Measurements from ENCODE around the gene ADARB2.

The ADARB2 gene

DNA sequence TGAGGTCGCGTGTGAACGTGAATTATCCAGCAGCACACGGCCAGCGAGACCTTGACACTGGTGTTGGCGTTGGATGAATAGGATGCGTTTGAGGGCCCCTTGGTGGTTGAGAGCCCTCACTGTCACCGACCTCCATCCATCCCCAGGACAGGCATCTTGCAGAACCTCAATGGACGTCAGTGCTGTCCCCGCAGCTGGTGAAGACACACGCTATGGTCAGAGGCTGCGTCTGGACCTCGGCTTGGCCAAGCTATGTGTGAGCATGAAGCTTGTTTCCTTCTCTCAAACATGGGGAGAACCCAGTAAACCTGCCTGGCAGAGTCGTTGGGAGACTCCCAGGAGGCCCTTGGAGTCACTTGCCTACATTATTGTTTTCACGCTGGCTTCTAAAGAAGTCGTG lies 229.2 kb downstream of the ADARB2 start:
- no peak for DNase-seq (ENCODE audit: low read depth in 1 of 2, low spot score in 1 of 2)

DNA sequence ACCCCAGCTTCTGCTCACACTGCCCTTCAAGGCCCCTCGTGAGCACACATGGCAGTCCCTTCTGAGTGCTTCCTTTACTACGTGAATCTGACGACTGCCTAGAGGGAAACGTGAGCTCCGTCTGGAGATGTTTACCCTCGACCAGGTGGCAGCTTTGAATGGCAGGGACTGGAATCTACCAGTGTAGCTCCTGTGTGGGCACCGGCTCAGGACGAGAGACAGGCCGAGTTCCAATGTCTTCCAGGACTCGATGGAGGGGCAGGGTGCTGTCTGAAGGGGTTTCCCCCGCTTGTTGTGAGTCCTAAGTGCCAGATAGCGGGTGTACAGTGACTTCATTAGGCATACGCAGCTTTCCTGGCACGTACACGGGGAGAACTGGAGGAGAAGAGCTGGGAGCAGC lies 229.9 kb downstream of the ADARB2 start:
- DNase-seq (ENCODE audit: low read depth in 1 of 2, low spot score in 1 of 2): no peak

DNA sequence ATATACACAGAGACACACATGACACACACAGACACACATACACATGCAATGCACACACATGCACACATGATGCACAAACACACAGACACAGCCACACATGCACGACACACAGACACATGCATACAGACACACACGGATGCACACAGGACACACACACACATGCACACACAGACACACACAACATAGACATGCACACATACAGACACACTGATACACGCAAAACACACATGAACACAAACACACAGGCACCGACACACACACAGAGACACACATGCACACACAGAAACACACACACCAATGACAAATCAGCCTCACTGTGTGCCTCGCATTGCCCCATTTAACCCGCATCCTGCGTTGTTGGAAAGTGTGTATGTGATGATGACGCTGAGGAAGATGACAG lies 232.4 kb downstream of the ADARB2 start:
- DNase-seq (ENCODE audit: low read depth in 1 of 2, low spot score in 1 of 2): no peak

DNA sequence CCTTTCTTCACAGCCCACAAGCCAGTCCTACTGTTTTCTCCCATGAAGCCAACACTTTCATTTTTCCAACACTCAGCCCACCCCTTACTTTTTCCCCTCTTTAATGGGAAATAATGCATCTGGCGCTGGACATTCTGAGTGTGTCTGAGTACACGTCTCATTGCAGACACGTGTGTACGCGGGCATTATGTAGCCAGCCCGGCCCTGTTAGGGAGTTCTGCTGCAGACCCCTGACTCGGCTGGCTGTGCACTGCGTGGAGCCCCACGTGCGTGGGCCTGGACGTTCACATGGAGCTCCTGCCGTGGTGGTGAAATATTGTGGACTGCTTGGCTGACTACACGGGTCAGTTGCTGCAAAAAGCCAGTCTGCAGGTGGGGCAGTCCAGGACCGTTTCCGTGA lies 233.0 kb downstream of the ADARB2 start:
- DNase-seq (ENCODE audit: low read depth in 1 of 2, low spot score in 1 of 2): no peak

DNA sequence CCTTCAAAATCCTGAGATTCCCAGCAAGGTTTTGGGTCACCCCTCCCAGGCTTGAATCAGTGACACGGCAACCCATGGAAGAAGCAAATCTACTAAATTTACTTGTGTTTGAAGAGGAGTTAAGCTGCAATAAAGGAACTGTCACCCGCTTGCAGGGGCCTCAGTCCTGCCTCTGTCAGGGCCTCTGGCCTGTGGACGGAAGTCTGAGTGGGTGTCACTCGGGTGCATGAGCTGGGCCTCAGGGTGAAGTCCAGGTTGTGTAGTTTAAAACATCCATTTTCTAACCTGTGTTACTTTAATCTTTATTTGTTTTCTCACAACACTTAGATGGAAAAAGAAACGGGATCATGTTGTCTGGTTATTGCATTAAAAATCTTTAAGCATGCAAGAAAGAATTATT lies 234.9 kb downstream of the ADARB2 start:
- DNase-seq (ENCODE audit: low read depth in 1 of 2, low spot score in 1 of 2): no peak

DNA sequence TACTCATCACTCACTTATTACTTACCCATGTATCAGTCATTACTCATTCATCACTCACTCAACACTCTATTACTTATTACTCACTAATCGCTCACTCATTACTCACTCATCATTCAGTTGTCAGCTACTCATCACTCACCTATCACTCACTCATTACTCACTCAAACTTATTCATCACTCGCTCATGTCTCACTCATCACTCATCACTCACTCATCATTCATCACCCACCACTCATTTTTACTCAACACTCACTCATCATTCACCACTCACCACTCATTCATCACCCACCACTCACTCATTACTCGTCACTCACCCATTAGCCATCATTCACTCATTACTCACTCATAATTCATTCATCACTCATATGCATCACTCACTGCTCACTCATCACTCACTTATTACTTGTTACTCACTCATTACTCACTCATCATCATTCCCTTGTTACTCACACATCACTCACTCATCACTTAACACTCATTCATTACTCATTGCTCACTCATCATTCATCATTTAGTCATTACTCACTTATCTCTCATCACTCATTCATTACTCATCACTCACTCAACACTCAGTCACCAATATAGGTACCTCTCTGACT lies 237.9 kb downstream of the ADARB2 start:
- no peak for DNase-seq (ENCODE audit: low read depth in 1 of 2, low spot score in 1 of 2)

DNA sequence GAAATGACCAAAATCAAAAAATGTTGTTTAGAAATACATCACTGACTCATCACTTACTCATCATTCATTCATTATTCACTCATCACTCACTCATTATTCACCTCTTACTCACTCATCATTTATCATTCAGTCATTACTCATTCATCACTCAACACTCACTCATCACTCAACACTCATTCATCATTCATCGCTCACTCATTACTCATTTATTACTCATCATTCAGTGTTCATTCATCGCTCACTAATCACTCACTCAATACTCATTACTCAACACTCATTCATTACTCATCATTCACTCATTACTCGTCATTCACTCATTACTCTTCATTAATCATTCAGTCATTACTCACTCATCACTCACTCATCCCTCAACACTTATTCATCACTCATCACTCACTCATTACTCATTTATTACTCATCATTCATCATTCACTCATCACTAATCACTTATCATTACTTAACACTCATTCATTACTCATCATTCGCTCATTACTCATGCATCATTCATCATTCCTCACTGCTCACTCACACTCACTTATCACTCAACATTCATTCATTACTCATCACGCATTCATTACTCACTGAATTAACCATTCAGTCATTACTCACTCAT lies 238.5 kb downstream of the ADARB2 start:
- DNase-seq (ENCODE audit: low read depth in 1 of 2, low spot score in 1 of 2): no peak

DNA sequence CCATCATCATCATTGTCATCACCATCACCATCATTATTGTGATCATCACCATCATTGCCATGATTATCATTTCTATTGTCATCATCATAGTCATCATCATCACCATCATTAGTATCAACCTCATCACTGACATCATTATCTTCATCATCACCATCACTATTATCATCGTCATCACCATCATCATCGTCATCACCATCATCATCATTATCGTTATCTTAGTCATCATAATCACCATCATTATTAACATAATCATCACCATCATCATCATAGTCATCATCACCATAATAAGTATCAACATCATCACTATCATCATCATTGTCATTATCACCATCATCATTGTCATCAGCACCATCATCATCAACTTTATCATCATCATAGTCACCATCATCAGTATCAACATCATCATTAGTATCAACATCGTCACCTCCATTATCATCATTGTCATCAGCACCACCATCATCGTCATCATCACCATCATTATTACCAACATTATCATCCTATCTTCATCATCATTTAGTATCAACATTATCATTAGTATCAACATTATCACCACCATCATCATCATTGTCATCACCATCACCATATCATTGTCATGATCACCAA lies 241.3 kb downstream of the ADARB2 start:
- no peak for DNase-seq (ENCODE audit: low read depth in 1 of 2, low spot score in 1 of 2)

DNA sequence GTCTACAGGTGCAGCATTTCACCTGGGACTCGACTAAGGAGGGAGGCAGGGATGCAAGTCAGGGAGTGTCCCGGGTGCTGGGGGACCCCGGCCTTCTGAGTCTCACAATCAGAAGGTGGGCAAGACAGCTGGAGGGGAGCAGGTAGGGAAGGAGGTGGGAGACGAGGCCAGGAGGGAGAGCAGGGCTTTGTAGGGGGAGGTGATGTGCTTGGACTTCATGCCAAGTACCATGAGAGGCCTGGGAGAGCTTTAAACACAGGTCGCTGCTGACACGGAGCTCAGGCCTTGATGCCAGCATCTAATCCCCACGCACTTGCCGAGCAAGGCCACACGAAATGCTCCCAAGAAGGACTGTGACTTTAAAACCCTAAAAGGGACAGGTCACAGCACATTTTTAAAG lies 244.7 kb downstream of the ADARB2 start:
- no peak for DNase-seq (ENCODE audit: low read depth in 1 of 2, low spot score in 1 of 2)

DNA sequence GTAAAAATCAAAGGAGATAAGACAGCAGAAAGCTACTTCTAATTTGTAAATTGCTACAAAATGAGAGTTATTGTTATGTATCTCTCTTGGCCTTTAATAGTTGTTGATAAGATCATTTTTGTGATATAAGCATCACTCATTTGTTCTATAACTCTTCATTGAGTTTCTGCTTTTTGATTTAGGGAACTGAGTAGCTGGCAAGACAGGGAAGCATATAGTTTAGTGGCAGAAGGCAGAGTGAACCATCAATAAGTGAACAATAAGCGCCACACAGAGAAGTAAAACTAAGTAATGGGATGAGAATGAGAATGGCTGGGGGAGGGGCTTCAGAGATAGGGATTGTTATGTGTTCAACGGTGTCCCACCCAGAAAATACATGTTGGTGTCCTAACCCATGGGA lies 245.4 kb downstream of the ADARB2 start:
- no peak for DNase-seq (ENCODE audit: low read depth in 1 of 2, low spot score in 1 of 2)

DNA sequence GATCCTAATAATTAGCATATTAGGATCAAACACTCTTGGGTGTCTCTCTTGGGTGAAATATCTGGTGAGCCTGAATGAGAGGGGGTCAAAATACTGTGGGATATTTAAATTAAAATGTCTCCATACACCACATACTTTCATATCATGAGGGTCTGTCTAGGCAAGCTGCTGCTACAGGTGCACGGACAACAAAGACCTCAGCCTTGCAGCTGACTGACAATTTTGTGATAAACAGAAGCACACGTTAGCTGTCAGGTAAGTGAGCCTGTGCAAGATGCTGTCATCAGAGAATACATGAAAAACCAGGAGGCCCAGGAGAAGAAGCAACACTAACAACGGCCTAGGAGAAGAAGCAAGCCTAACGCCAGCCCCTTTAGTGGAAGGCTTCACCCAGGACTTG lies 247.5 kb downstream of the ADARB2 start:
- no peak for DNase-seq (ENCODE audit: low read depth in 1 of 2, low spot score in 1 of 2)

DNA sequence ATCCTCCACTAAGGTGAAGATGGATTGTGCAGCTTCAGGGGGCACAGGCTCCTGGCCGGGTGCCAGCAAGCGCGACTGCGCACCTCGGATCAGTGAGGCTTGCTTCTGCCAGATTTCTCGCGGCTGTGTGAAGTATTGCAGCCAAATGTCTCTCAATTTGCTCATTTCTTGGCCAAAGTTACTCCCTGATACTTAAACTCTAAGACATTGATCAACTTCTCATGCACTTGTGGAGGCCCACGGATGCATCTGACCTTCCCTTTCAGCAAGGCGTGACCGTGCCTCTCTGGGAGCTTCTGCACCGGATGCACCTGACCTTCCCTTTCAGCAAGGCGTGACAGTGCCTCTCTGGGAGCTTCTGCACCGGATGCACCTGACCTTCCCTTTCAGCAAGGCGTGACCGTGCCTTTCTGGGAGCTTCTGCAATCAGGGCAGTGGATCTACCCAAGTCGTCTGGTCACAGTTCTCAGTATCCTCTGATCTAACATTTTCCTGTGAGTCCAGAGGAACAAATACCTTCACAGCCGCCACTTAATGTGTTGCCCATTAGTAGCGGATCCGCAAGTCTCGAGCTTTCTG lies 248.3 kb downstream of the ADARB2 start:
- no peak for DNase-seq (ENCODE audit: low read depth in 1 of 2, low spot score in 1 of 2)

DNA sequence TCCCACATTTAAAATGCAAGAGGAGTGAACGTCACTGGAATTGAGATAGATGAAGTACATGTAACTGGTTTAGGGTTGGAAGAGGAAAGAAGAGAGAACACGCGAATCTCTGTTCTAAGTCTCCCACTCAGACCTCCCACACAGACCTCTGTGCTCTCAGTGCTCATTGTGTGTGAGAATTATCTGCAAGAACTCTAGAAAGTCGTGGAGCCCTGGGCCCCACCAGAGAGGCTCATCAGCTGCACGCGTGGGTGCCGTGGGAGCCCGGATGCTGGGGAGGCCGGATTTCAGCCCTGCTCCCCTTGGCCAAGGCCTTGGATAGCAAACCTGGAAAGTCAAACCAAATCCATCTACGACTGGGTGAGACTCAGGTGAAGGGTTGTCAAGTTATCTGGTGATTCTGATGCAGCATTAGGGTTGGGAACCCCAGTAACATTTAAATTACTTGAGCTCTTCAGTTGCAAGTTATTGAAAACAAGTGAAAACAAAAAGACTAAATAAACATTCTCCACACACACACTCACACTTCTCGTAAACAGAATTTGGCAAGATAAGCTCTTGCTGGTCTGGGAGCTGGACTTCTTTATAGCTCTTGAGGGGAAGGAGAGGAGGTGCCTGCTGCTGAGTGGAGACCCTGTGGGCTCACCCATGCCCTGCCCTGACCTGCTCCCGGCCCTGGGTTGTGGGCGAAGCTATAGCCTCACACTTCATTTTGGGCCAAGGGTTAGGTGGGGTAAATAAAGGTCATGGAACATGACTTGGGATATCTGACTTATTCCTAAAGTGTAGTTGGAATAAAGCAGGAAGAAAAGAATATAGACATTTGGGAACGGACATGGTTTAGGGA lies 250.3 kb downstream of the ADARB2 start:
- no peak for DNase-seq (ENCODE audit: low read depth in 1 of 2, low spot score in 1 of 2)

DNA sequence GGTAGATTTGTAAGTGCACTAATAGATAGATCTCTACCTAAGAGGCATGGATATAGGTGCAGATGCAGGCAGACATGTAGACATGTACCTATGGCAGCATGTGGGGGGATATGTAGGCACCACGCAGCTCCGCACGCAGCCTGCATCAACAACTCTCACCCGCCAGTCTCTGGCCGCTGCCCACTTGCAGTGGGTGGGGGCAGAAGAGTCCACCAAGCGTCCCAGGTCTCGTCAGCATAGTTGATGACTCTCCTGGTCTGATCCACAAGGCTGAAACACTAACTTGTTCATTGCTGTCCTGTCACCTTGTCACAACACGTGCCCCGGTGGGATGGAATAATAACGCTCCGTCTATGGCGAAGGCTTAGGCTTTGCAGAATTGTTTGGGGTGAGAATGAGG lies 252.0 kb downstream of the ADARB2 start:
- DNase-seq (ENCODE audit: low read depth in 1 of 2, low spot score in 1 of 2): no peak

DNA sequence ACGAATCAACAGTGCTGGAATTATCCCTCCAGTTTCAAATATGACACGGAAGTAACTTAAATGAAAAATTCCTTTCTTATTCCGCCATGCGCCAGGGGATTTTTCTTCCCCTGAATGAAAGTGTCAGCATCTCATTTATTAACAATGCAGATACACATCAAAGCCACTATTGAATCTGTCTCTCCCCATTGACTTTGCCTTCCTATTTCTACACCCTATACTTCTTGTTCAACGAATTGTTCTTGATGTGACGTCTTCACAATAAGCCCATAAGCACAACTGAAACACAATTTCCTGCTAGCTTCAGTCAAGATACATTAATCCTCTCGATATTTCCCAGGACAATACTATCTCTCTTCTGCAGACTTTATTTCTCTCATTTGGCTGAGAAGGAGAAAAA lies 253.5 kb downstream of the ADARB2 start:
- DNase-seq (ENCODE audit: low read depth in 1 of 2, low spot score in 1 of 2): no peak

DNA sequence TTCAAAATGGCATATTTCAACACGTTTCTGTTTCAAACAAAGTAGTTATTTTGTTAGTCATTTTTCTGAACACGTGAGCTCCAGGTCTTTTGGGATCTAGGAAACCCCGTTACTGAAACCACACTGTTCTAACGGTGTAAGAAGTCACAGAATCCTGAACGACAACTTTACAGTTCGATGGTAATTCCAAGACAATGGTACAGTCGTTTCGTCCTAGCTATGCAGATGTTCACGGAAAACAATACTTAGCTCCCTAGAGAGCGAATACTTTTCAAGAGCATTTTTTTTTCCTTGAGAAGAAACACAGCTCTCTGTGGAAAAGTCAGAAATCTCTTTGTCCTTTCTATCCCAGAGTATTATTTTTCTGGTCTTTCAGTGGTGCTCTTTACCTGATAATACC lies 254.1 kb downstream of the ADARB2 start:
- DNase-seq (ENCODE audit: low read depth in 1 of 2, low spot score in 1 of 2): no peak

DNA sequence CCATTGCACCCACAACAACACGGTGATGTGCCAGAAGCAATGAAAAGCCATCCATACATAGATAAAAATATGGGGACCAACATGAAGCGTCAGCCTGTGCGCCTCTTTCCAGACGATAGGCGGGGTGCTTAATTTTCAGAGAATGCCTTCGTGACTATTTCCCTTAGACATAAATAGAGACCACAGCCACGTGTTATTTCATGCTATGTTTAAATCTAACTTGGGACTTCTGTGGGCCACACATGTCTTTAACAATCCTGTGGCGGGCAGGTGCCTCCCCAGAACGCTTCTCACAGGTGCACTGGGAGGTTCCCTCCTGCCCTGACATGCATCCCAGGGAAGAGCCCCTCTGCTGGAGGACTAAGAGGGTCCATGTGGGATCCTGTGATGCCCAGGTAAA lies 259.7 kb downstream of the ADARB2 start:
- no peak for DNase-seq (ENCODE audit: low read depth in 1 of 2, low spot score in 1 of 2)

DNA sequence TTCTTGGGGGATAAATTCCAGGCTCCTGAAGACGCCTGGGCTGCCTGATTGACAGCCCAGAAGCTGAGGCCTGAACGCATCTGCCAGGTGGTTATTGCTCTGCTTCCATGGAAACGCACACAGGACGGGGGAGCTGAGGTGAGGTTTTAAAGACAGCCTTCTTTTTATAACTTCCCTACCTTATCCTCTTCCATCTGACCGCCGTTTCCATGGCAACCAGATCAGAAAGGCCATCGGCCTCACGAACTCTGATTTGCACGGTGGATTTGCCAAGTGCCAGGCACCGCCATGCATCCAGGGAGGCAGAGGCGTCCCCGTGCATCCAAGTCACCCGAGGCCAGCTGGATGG lies 260.9 kb downstream of the ADARB2 start:
- DNase-seq (ENCODE audit: low read depth in 1 of 2, low spot score in 1 of 2): no peak

DNA sequence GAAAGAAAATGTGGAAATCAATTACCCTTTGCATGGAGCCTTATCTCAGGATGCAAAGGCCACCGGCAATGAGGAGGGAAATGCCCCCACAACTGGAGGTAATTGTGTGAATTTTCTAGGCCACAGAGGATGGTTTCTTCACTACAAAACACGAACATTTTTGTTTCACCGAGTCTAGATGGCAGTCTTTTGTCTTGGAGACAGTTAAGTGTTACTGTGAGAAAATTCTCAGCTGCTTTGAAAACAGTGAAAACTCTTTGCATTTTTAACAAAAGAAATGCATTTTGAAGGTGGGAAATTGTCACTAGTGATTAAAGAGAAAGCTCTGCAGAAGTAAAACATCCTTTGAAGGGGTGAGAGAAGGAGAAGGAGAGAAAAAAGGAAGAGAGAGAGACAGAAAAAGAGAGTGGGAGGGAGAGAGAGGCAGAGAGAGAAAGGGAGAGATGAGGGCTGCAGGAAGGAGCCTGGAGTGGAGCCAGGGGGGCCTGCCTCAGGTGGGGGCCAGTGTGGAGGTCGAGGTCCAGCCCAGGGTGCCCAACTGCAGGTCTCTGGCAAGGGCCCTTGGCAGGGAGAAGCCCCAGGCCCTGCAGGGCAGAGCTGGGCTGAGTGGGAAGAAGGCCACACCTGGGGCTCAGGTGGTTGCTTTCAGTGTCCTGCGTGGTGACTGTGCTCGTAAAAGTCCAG lies 261.4 kb downstream of the ADARB2 start:
- no peak for DNase-seq (ENCODE audit: low read depth in 1 of 2, low spot score in 1 of 2)

DNA sequence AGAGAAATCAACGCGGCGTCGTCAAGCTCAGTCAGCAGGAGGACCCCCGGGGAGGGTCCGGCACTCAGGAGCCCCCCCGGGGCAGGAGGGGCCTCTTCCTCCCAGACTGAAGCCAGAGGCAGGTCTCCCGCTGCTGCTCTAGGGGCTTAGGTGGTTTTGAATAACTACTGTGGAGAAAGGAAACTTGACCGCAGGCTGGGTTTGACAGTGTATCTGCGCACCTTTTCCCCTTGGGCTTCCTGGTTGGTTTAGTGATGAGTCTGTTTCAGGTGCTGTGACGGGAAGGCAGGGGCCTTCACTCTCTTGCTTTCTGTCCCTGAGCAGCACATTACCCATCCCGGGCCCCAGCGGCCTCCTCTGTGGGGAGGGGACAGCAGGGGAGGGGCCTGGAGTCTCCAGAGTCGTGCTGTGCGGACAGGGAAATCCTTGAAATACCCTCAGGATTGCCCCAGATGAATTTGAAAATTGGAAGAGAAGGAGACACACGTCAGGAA lies 262.2 kb downstream of the ADARB2 start:
- DNase-seq (ENCODE audit: low read depth in 1 of 2, low spot score in 1 of 2): no peak

All from activated CD4-positive, alpha-beta T cell treated with anti-CD3 and anti-CD28 coated beads, Interleukin-2, amount 50 U/mL, for 24 hours (primary cell).